WTC11 (cell line): ENCODE data around the gene RBM24. TPM values are rescaled to one million over a fixed set of nuclear protein-coding genes. Genes with fewer than 3 reads are reported as not detected.

Experiments
- ATAC-seq: fragments of 200-7000 bp; cut with Tn5 transposase; 2 replicates; pipeline ENCODE4 v1.10.0; 2021; ENCODE audit warnings: mild to moderate bottlenecking, moderate library complexity
- CTCF ChIA-PET: fragments of 300-600 bp; sonication (Branson Sonifier 250); formaldehyde crosslinking; loops from one replicate; lab custom pipeline; 2021; ENCODE audit warnings: antibody characterized with exemption; lab: Charles Lee
- POLR2A ChIA-PET: fragments of 350-600 bp; sonication (Branson Sonifier 250); formaldehyde crosslinking; loops from one replicate; lab custom pipeline; 2021; ENCODE audit warnings: antibody characterized with exemption; lab: Charles Lee
- DNase-seq: peaks from one replicate; pipeline ENCODE4 v3.0.0; 2021; ENCODE audit warnings: low spot score
- H3K27ac Mint-ChIP-seq: 2 replicates; pipeline ENCODE4 v1.8.0; 2021; ENCODE audit warnings: mixed read lengths
- H3K27me3 Mint-ChIP-seq: 2 replicates; pipeline ENCODE4 v1.8.0; 2021; ENCODE audit warnings: low read depth, mild to moderate bottlenecking, moderate library complexity, mixed read lengths
- H3K36me3 Mint-ChIP-seq: 2 replicates; pipeline ENCODE4 v1.8.0; 2021; ENCODE audit warnings: mixed read lengths
- H3K4me1 Mint-ChIP-seq: 2 replicates; pipeline ENCODE4 v1.8.0; 2022; ENCODE audit warnings: mixed read lengths
- H3K4me3 Mint-ChIP-seq: 2 replicates; pipeline ENCODE4 v1.8.0; 2021; ENCODE audit warnings: mild to moderate bottlenecking, moderate library complexity, mixed read lengths
- H3K9me3 Mint-ChIP-seq: 2 replicates; pipeline ENCODE4 v1.8.0; 2021; ENCODE audit warnings: mixed read lengths
- AFF4 ChIP-seq: sonication (generic); formaldehyde crosslinking; IDR thresholded peaks from 2 replicates; pipeline ENCODE4 v1.8.1; 2023; ENCODE audit warnings: mild to moderate bottlenecking, missing genetic modification reagents, borderline replicate concordance
- AR ChIP-seq: fragments of 250-450 bp; sonication (Bioruptor Pico); IDR thresholded peaks from 2 replicates; pipeline ENCODE4 v1.9.0; 2021; ENCODE audit warnings: mild to moderate bottlenecking
- ARID4B ChIP-seq: sonication (generic); formaldehyde crosslinking; IDR thresholded peaks from 2 replicates; pipeline ENCODE4 v1.8.0; 2023; ENCODE audit warnings: missing genetic modification reagents, mild to moderate bottlenecking, borderline replicate concordance
- ATF1 ChIP-seq: sonication (generic); formaldehyde crosslinking; IDR thresholded peaks from 2 replicates; pipeline ENCODE4 v1.8.1; 2023; ENCODE audit warnings: mild to moderate bottlenecking, moderate library complexity, missing genetic modification reagents
- EMX1 ChIP-seq: fragments of 250-450 bp; sonication (Bioruptor Pico); IDR thresholded peaks from 2 replicates; pipeline ENCODE4 v1.8.0; 2021; ENCODE audit warnings: mild to moderate bottlenecking
- ETV6 ChIP-seq: sonication (generic); formaldehyde crosslinking; IDR thresholded peaks from 2 replicates; pipeline ENCODE4 v1.8.1; 2022; ENCODE audit warnings: mild to moderate bottlenecking, missing genetic modification reagents
- HMGXB4 ChIP-seq: sonication (generic); formaldehyde crosslinking; IDR thresholded peaks from 2 replicates; pipeline ENCODE4 v1.8.1; 2023; ENCODE audit warnings: mild to moderate bottlenecking, moderate library complexity, missing genetic modification reagents
- MAX ChIP-seq: sonication (generic); formaldehyde crosslinking; IDR thresholded peaks from 2 replicates; pipeline ENCODE4 v1.8.0; 2022; ENCODE audit warnings: mild to moderate bottlenecking, missing genetic modification reagents
- NFATC4 ChIP-seq: fragments of 250-450 bp; sonication (Bioruptor Pico); IDR thresholded peaks from 2 replicates; pipeline ENCODE4 v1.9.0; 2021; ENCODE audit warnings: mild to moderate bottlenecking
- NR2C2 ChIP-seq: sonication (generic); formaldehyde crosslinking; IDR thresholded peaks from 2 replicates; pipeline ENCODE4 v1.8.0; 2022; ENCODE audit warnings: mild to moderate bottlenecking, missing genetic modification reagents
- PRRX2 ChIP-seq: fragments of 250-450 bp; sonication (Bioruptor Pico); IDR thresholded peaks from 2 replicates; pipeline ENCODE4 v1.8.0; 2021; ENCODE audit warnings: mild to moderate bottlenecking
- ZNF138 ChIP-seq: sonication (generic); formaldehyde crosslinking; conservative IDR thresholded peaks from 2 replicates; pipeline ENCODE4 v1.8.1; 2022; ENCODE audit warnings: mild to moderate bottlenecking, moderate library complexity, missing genetic modification reagents
- ZNF263 ChIP-seq: sonication (generic); formaldehyde crosslinking; IDR thresholded peaks from 2 replicates; pipeline ENCODE4 v1.8.1; 2022; ENCODE audit warnings: low read depth, mild to moderate bottlenecking, moderate library complexity, missing genetic modification reagents
- ZNF281 ChIP-seq: sonication (generic); formaldehyde crosslinking; IDR thresholded peaks from 2 replicates; pipeline ENCODE4 v1.8.0; 2023; ENCODE audit warnings: mild to moderate bottlenecking, missing genetic modification reagents
- ZNF671 ChIP-seq: fragments of 250-450 bp; sonication (Bioruptor Pico); IDR thresholded peaks from 2 replicates; pipeline ENCODE4 v1.8.0; 2021; ENCODE audit warnings: mild to moderate bottlenecking
- ZSCAN18 ChIP-seq: fragments of 250-450 bp; sonication (Bioruptor Pico); IDR thresholded peaks from 2 replicates; pipeline ENCODE4 v2.1.2; 2022; ENCODE audit warnings: mild to moderate bottlenecking, moderate library complexity
- total RNA-seq: library from RNA; stranded (reverse); gene quantifications from 3 replicates; pipeline ENCODE4 v1.2.3, GENCODE V29; 2021

The RBM24 gene
- total RNA-seq, 1 experiment from 2014 or later, result 0.63 TPM

- TF ChIP-seq HMGXB4 (CRISPR knock-in tag) (no peak), PRRX2 (CRISPR knock-in tag) (no peak), ZSCAN18 (CRISPR knock-in tag) (no peak), ZNF138 (CRISPR knock-in tag) (no peak), ZNF671 (no peak)
These were observed 50.1 kb downstream of the RBM24 start (continued) for GRCh38 chr6:17331238-17331637.

GRCh38 chr6:17334265-17334664 is 53.1 kb downstream of the RBM24 start:
- Mint-ChIP-seq H3K27ac (no peak overlapping the region), H3K4me1 (no peaks in the 10 kb centered on the region), H3K27me3 (no peaks in the 10 kb centered on the region; the same call in 1 of the 2 replicates), H3K9me3 (peaks cover 23% of the 10 kb centered on the region), H3K36me3 (peaks cover 7% of the 10 kb centered on the region), H3K4me3 (no peak overlapping the region)
- DNase-seq (no peak), ATAC-seq (no peak)
- no peak for TF ChIP-seq NFATC4 (CRISPR knock-in tag)
- POLR2A ChIA-PET, result no interaction called here
- CTCF ChIA-PET, result no interaction called here

GRCh38 chr6:17336425-17336824 is 55.3 kb downstream of the RBM24 start:
- Mint-ChIP-seq H3K27me3 (no peaks in the 10 kb centered on the region; the same call in 1 of the 2 replicates), H3K9me3 (peaks cover 23% of the 10 kb centered on the region), H3K36me3 (peaks cover 2% of the 10 kb centered on the region), H3K4me1 (no peaks in the 10 kb centered on the region), H3K27ac (no peak overlapping the region), H3K4me3 (no peak overlapping the region)
- ChIA-PET POLR2A (no interaction called here), CTCF (no interaction called here)
- ATAC-seq (no peak), DNase-seq (no peak)
- TF ChIP-seq AFF4 (CRISPR knock-in tag) (no peak), EMX1 (no peak), ZNF671 (no peak), ATF1 (CRISPR knock-in tag) (no peak), ZNF263 (CRISPR knock-in tag) (no peak), ETV6 (CRISPR knock-in tag) (no peak), NR2C2 (CRISPR knock-in tag) (no peak), MAX (CRISPR knock-in tag) (no peak), ARID4B (no peak), ZNF281 (no peak), AR (no peak)
